GM23338 (cell line): ENCODE data around the gene EXOC6B. TPM values are rescaled to one million over a fixed set of nuclear protein-coding genes. Genes with fewer than 3 reads are reported as not detected.

Experiments used
- ATAC-seq: fragments of 200-7000 bp; cut with Tn5 transposase; 3 replicates; pipeline ENCODE4 v1.9.1; 2020
- DNase-seq: peaks from one replicate; pipeline ENCODE4 v3.0.0-alpha.2; 2015; ENCODE audit warnings: low spot score
- H2AFZ ChIP-seq: fragments of 200-600 bp; sonication (generic); 2 replicates; pipeline ENCODE4 v1.8.0; 2016; ENCODE audit warnings: antibody characterized with exemption, mild to moderate bottlenecking, moderate library complexity
- H3F3A ChIP-seq: fragments of 200-600 bp; sonication (generic); replicated peaks from 2 replicates; pipeline ENCODE4 v1.8.0; 2017; ENCODE audit warnings: antibody characterized with exemption, mixed run types, low read depth
- H3K27ac ChIP-seq: fragments of 200-600 bp; sonication (generic); 2 replicates; pipeline ENCODE4 v1.6.1; 2016; ENCODE audit warnings: low read depth
- H3K27me3 ChIP-seq: fragments of 200-600 bp; sonication (generic); 2 replicates; pipeline ENCODE4 v1.8.0; 2016; ENCODE audit warnings: mild to moderate bottlenecking, mixed run types, moderate library complexity; ENCODE audit not compliant: insufficient read depth
- H3K36me3 ChIP-seq: fragments of 200-600 bp; sonication (generic); 2 replicates; pipeline ENCODE4 v1.8.0; 2016; ENCODE audit warnings: mild to moderate bottlenecking; ENCODE audit not compliant: insufficient read depth
- H3K4me1 ChIP-seq: fragments of 200-600 bp; sonication (generic); 2 replicates; pipeline ENCODE4 v1.8.0; 2016; ENCODE audit warnings: mild to moderate bottlenecking, moderate library complexity; ENCODE audit not compliant: insufficient read depth
- H3K4me2 ChIP-seq: fragments of 200-600 bp; sonication (generic); 2 replicates; pipeline ENCODE4 v1.7.1; 2017; ENCODE audit warnings: mixed run types
- H3K4me3 ChIP-seq: fragments of 200-600 bp; sonication (generic); 2 replicates; pipeline ENCODE4 v1.6.1; 2016; ENCODE audit warnings: mixed run types
- H3K79me2 ChIP-seq: fragments of 200-600 bp; sonication (generic); replicated peaks from 2 replicates; pipeline ENCODE4 v1.8.0; 2017; ENCODE audit warnings: mild to moderate bottlenecking; ENCODE audit not compliant: insufficient read depth
- H3K9me2 ChIP-seq: fragments of 200-600 bp; sonication (generic); 2 replicates; pipeline ENCODE4 v1.8.0; 2017; ENCODE audit not compliant: insufficient read depth
- H4K20me1 ChIP-seq: fragments of 200-600 bp; sonication (generic); replicated peaks from 2 replicates; pipeline ENCODE4 v1.8.0; 2017; ENCODE audit warnings: mild to moderate bottlenecking; ENCODE audit not compliant: insufficient read depth
- H3K27ac Mint-ChIP-seq: 2 replicates; pipeline ENCODE4 v1.8.0; 2020; ENCODE audit warnings: inconsistent platforms, mild to moderate bottlenecking, moderate library complexity, mixed read lengths
- H3K27me3 Mint-ChIP-seq: 3 replicates; pipeline ENCODE4 v1.8.0; 2022; ENCODE audit warnings: low read depth, mild to moderate bottlenecking, moderate library complexity, mixed read lengths, inconsistent platforms; ENCODE audit not compliant: insufficient read depth, poor library complexity
- H3K36me3 Mint-ChIP-seq: 3 replicates; pipeline ENCODE4 v1.8.0; 2021; ENCODE audit warnings: low read depth, mild to moderate bottlenecking, inconsistent platforms, moderate library complexity, mixed read lengths
- H3K4me1 Mint-ChIP-seq: 3 replicates; pipeline ENCODE4 v1.8.0; 2020; ENCODE audit warnings: mild to moderate bottlenecking, inconsistent platforms, mixed read lengths
- H3K4me3 Mint-ChIP-seq: 3 replicates; pipeline ENCODE4 v1.8.0; 2021; ENCODE audit warnings: moderate library complexity, mild to moderate bottlenecking, inconsistent platforms, mixed read lengths
- H3K9me3 Mint-ChIP-seq: 3 replicates; pipeline ENCODE4 v1.8.0; 2020; ENCODE audit warnings: moderate library complexity, mild to moderate bottlenecking, inconsistent platforms, mixed read lengths
- CREB1 ChIP-seq: fragments of 250-450 bp; sonication (Bioruptor Pico); IDR thresholded peaks from 2 replicates; pipeline ENCODE4 v1.5.0; 2020; ENCODE audit warnings: low read depth, mild to moderate bottlenecking, moderate library complexity
- EZH2 ChIP-seq: fragments of 200-600 bp; sonication (generic); IDR thresholded peaks from one replicate; pipeline ENCODE4 v1.8.0; 2017; ENCODE audit warnings: antibody characterized with exemption, mild to moderate bottlenecking, low read depth; ENCODE audit not compliant: unreplicated experiment
- EZH2phosphoT487 ChIP-seq: fragments of 200-600 bp; sonication (generic); IDR thresholded peaks from one replicate; pipeline ENCODE4 v1.8.1; 2018; ENCODE audit warnings: antibody characterized with exemption; ENCODE audit not compliant: unreplicated experiment
- JUNB ChIP-seq: IDR thresholded peaks from one replicate; pipeline ENCODE4 v1.6.1; 2016; ENCODE audit warnings: antibody characterized with exemption; ENCODE audit not compliant: unreplicated experiment
- POLR2AphosphoS5 ChIP-seq: IDR thresholded peaks from 2 replicates; pipeline ENCODE4 v1.6.1; 2016; ENCODE audit warnings: antibody characterized with exemption, low read depth
- STAT1 ChIP-seq: IDR thresholded peaks from one replicate; pipeline ENCODE4 v1.6.1; 2016; ENCODE audit warnings: antibody characterized with exemption; ENCODE audit not compliant: unreplicated experiment
- ZNF114 ChIP-seq: fragments of 250-450 bp; sonication (Bioruptor Pico); IDR thresholded peaks from 2 replicates; pipeline ENCODE4 v1.5.0; 2020; ENCODE audit warnings: mild to moderate bottlenecking, moderate library complexity
- polyA plus RNA-seq: library from polyadenylated mRNA; unstranded; fragments of >200 nt; fragmentation: Nextera tagmentation; extraction: Ambion mirVana; gene quantifications from 2 replicates; pipeline ENCODE4 v1.2.1, GENCODE V29; 2016
- total RNA-seq: library from RNA; depleted of rRNA; stranded (reverse); fragments of >200 nt; shearing (Covaris generic); gene quantifications from 2 replicates; pipeline ENCODE4 v1.2.3, GENCODE V29; 2014
- TF ChIP-seq, protein P1 (sequence below), 2 experiments: fragments of 200-600 bp in 1 of 2; sonication (generic) in 1 of 2; conservative IDR thresholded peaks; 2 replicates each; pipeline versions ENCODE4 v1.5.1 to v1.6.1; 2016 to 2017; ENCODE audit warnings: antibody characterized with exemption in 2 of 2, low read depth in 2 of 2, mild to moderate bottlenecking in 2 of 2, moderate library complexity in 1 of 2
- TF ChIP-seq, protein P2 (sequence below): IDR thresholded peaks from 2 replicates; pipeline ENCODE4 v1.6.1; 2016; ENCODE audit warnings: antibody characterized with exemption
- TF ChIP-seq, protein P3 (sequence below): IDR thresholded peaks from one replicate; pipeline ENCODE4 v1.6.1; 2018; ENCODE audit warnings: antibody characterized with exemption; ENCODE audit not compliant: unreplicated experiment

Gene EXOC6B
- total and polyA plus RNA-seq, 2 experiments from 2014 or later, result 7.2 to 45.9 TPM

DNA sequence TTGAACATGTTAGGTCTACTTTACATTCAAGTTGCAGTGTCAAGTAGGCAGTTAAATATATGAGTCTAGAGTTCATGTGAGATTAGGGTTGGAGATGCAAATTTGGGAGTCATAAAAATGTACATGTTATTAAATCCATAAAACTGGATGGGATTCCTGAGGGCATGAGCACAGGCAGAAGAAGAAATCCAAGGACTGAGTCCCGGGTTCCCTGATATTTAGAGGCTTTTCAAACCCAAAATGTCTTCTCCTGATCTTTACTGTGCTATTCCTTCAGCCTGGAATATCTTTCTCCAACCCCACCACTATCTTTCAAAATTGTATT, 23.3 kb upstream of the EXOC6B start (continued):
- TF ChIP-seq, protein P1, sequence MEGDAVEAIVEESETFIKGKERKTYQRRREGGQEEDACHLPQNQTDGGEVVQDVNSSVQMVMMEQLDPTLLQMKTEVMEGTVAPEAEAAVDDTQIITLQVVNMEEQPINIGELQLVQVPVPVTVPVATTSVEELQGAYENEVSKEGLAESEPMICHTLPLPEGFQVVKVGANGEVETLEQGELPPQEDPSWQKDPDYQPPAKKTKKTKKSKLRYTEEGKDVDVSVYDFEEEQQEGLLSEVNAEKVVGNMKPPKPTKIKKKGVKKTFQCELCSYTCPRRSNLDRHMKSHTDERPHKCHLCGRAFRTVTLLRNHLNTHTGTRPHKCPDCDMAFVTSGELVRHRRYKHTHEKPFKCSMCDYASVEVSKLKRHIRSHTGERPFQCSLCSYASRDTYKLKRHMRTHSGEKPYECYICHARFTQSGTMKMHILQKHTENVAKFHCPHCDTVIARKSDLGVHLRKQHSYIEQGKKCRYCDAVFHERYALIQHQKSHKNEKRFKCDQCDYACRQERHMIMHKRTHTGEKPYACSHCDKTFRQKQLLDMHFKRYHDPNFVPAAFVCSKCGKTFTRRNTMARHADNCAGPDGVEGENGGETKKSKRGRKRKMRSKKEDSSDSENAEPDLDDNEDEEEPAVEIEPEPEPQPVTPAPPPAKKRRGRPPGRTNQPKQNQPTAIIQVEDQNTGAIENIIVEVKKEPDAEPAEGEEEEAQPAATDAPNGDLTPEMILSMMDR (conservative IDR thresholded peaks at IDR 0.05; ENCODE audit: low read depth in 2 of 2), result no peak
- no peak for TF ChIP-seq STAT1
- no peak for TF ChIP-seq CREB1 (CRISPR knock-in tag)
- no peak for TF ChIP-seq JUNB

DNA sequence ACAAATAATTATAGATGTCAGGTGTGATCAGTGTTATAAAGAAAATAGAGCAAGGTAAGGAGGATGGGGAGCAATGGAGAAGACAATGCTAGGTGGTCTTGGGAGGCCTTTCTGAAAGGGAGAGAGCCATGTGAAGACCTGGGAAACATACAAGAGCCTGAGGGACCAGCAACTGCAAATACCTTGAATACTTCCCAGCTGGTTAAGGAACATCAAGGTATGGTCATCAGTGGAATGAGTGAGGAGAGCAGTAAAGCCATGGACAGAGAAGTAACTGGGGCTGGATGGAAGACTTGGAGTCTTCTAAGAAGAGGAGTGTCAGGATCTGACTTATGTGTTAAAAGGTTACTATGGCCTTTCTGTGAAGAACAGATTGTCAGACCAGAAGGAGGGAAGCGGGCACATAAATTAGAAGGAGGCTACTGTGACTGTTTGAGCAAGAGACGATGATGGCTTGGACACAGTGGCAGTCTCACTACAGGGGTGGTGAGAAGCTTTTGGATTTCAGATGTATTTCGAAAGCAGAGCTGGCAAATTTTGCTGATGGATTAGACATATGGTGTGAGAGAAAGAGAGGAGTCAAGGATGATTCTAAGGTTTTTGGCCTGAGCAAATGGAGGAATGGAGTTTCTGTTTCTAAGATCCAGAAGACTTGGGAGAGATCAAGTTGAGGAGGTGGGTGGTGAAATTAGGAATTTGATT, 22.8 kb upstream of the EXOC6B start:
- no peaks in the 10 kb centered on the region for H3K79me2 ChIP-seq
- H3K9me2 ChIP-seq, result peaks cover 8% of the 10 kb centered on the region; the same call in 1 of the 2 replicates
- H3K9me3 Mint-ChIP-seq, result no peaks in the 10 kb centered on the region
- H3K36me3 Mint-ChIP-seq, result no peaks in the 10 kb centered on the region
- ATAC-seq (no peak), DNase-seq (no peak)
- no peaks in the 10 kb centered on the region for H3F3A ChIP-seq
- no peak overlapping the region for H3K4me3 Mint-ChIP-seq
- H3K27me3 Mint-ChIP-seq, result peaks cover 5% of the 10 kb centered on the region
- H2AFZ ChIP-seq, result no peak overlapping the region
- H4K20me1 ChIP-seq, result no peaks in the 10 kb centered on the region
- no peak overlapping the region for H3K27ac ChIP-seq
- no peak overlapping the region for H3K27ac Mint-ChIP-seq
- no peak overlapping the region for H3K4me2 ChIP-seq
- no peak overlapping the region for H3K4me3 ChIP-seq
- H3K36me3 ChIP-seq, result no peaks in the 10 kb centered on the region
- H3K27me3 ChIP-seq, result no peaks in the 10 kb centered on the region
- H3K4me1 Mint-ChIP-seq, result peaks cover under 1% of the 10 kb centered on the region
- peaks cover 3% of the 10 kb centered on the region; the same call in 1 of the 2 replicates for H3K4me1 ChIP-seq
- TF ChIP-seq, protein P2, sequence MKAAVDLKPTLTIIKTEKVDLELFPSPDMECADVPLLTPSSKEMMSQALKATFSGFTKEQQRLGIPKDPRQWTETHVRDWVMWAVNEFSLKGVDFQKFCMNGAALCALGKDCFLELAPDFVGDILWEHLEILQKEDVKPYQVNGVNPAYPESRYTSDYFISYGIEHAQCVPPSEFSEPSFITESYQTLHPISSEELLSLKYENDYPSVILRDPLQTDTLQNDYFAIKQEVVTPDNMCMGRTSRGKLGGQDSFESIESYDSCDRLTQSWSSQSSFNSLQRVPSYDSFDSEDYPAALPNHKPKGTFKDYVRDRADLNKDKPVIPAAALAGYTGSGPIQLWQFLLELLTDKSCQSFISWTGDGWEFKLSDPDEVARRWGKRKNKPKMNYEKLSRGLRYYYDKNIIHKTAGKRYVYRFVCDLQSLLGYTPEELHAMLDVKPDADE, result no peak
- TF ChIP-seq EZH2 (no peak), POLR2AphosphoS5 (no peak), STAT1 (no peak), EZH2phosphoT487 (no peak), ZNF114 (CRISPR knock-in tag) (no peak), JUNB (no peak)
- TF ChIP-seq, protein P1 (conservative IDR thresholded peaks at IDR 0.05; ENCODE audit: low read depth in 2 of 2), result no peak
- TF ChIP-seq, protein P3, sequence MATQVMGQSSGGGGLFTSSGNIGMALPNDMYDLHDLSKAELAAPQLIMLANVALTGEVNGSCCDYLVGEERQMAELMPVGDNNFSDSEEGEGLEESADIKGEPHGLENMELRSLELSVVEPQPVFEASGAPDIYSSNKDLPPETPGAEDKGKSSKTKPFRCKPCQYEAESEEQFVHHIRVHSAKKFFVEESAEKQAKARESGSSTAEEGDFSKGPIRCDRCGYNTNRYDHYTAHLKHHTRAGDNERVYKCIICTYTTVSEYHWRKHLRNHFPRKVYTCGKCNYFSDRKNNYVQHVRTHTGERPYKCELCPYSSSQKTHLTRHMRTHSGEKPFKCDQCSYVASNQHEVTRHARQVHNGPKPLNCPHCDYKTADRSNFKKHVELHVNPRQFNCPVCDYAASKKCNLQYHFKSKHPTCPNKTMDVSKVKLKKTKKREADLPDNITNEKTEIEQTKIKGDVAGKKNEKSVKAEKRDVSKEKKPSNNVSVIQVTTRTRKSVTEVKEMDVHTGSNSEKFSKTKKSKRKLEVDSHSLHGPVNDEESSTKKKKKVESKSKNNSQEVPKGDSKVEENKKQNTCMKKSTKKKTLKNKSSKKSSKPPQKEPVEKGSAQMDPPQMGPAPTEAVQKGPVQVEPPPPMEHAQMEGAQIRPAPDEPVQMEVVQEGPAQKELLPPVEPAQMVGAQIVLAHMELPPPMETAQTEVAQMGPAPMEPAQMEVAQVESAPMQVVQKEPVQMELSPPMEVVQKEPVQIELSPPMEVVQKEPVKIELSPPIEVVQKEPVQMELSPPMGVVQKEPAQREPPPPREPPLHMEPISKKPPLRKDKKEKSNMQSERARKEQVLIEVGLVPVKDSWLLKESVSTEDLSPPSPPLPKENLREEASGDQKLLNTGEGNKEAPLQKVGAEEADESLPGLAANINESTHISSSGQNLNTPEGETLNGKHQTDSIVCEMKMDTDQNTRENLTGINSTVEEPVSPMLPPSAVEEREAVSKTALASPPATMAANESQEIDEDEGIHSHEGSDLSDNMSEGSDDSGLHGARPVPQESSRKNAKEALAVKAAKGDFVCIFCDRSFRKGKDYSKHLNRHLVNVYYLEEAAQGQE, result no peak
